OCI-LY3 (cell line): Measurements from ENCODE around the gene ABLIM2.

Source experiments
- H2AFZ ChIP-seq: fragments of 200-600, 300-600 bp; shearing (Covaris generic); 2 replicates; pipeline ENCODE4 v1.6.0; 2014; ENCODE audit warnings: antibody characterized with exemption, low read depth, low read length
- H3K27ac ChIP-seq: fragments of 200-600, 300-600 bp; sonication (generic); 2 replicates; pipeline ENCODE4 v1.5.1; 2014; ENCODE audit warnings: mild to moderate bottlenecking, low read length, moderate library complexity, mixed read lengths
- H3K27me3 ChIP-seq: fragments of 200-600, 300-600 bp; sonication (generic); 2 replicates; pipeline ENCODE4 v1.6.1; 2014; ENCODE audit warnings: low read depth, low read length, mixed read lengths
- H3K36me3 ChIP-seq: fragments of 200-600, 300-600 bp; sonication (generic); replicated peaks from 2 replicates; pipeline ENCODE3; 2014; ENCODE audit warnings: low read depth, low read length, mixed read lengths
- H3K4me1 ChIP-seq: fragments of 300-600, 200-600 bp; sonication (generic); 2 replicates; pipeline ENCODE4 v1.6.1; 2014; ENCODE audit warnings: low read length, mixed read lengths
- H3K4me2 ChIP-seq: fragments of 200-600, 300-600 bp; sonication (generic); 2 replicates; pipeline ENCODE4 v1.6.1; 2014; ENCODE audit warnings: low read length, mixed read lengths
- H3K4me3 ChIP-seq: fragments of 300-600, 200-600 bp; sonication (generic); 2 replicates; pipeline ENCODE4 v1.5.1; 2014; ENCODE audit warnings: antibody characterized with exemption, mild to moderate bottlenecking, low read length, moderate library complexity
- H3K79me2 ChIP-seq: fragments of 300-600, 200-600 bp; shearing (Covaris generic); 2 replicates; pipeline ENCODE4 v1.6.1; 2014; ENCODE audit warnings: mild to moderate bottlenecking, low read length, mixed read lengths
- H3K9ac ChIP-seq: fragments of 300-600, 200-600 bp; shearing (Covaris generic); 2 replicates; pipeline ENCODE4 v1.6.0; 2014; ENCODE audit warnings: mild to moderate bottlenecking, low read length, moderate library complexity
- H3K9me3 ChIP-seq: fragments of 200-600, 300-600 bp; shearing (Covaris generic); 2 replicates; pipeline ENCODE4 v1.6.1; 2014; ENCODE audit warnings: low read length, mixed read lengths; ENCODE audit not compliant: insufficient read depth
- H4K20me1 ChIP-seq: fragments of 200-600, 300-600 bp; sonication (generic); 2 replicates; pipeline ENCODE4 v1.6.1; 2016; ENCODE audit warnings: low read length, mixed read lengths; ENCODE audit not compliant: insufficient read depth
- CTCF ChIP-seq: fragments of 200-600, 300-600 bp; sonication (generic); IDR thresholded peaks from 2 replicates; pipeline ENCODE4 v1.5.1; 2014; ENCODE audit warnings: antibody characterized with exemption, low read length, low read depth
- EZH2phosphoT487 ChIP-seq: fragments of 200-600 bp; shearing (Covaris generic); IDR thresholded peaks from 2 replicates; pipeline ENCODE4 v1.6.1; 2018; ENCODE audit warnings: antibody characterized with exemption, mixed run types, low read depth

ABLIM2 gene

GRCh38 chr4:8153441-8153840 lies 5.2 kb downstream of the ABLIM2 start:
- no peaks in the 10 kb centered on the region for H4K20me1 ChIP-seq
- H3K9me3 ChIP-seq, result no peaks in the 10 kb centered on the region
- H3K4me3 ChIP-seq, result no peak overlapping the region
- H3K27me3 ChIP-seq, result no peaks in the 10 kb centered on the region
- H3K36me3 ChIP-seq, result no peaks in the 10 kb centered on the region
- no peak overlapping the region for H3K27ac ChIP-seq
- no peak overlapping the region for H2AFZ ChIP-seq
- no peak for TF ChIP-seq CTCF
- TF ChIP-seq EZH2phosphoT487, result no peak
- H3K4me1 ChIP-seq, result no peaks in the 10 kb centered on the region
- no peaks in the 10 kb centered on the region for H3K79me2 ChIP-seq
- H3K4me2 ChIP-seq, result no peak overlapping the region
- H3K9ac ChIP-seq, result no peak overlapping the region

DNA sequence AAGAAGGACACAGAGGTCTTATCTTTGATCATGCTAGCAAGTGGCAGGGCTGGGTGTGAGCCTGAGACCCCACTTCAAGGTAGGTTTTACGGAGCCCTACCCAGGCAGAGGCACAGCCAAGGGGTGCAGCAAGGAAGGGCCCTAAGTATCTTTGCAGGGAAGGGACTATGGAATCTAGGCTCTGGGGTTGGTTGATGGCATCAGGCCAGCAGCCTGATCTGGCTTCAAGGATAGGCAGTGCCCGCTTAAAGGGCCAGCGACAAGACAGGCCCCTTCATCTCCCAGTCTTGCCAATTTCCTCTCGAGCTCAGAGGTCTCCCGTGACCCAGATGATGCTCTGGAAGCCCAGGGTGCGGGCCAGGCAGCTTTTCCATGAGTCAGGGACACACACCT lies 5.8 kb downstream of the ABLIM2 start:
- no peaks in the 10 kb centered on the region for H3K27me3 ChIP-seq
- H3K79me2 ChIP-seq, result no peaks in the 10 kb centered on the region
- TF ChIP-seq EZH2phosphoT487 (no peak), CTCF (no peak)
- no peak overlapping the region for H3K27ac ChIP-seq
- no peaks in the 10 kb centered on the region for H3K36me3 ChIP-seq
- H3K4me2 ChIP-seq, result no peak overlapping the region
- no peak overlapping the region for H3K9ac ChIP-seq
- H4K20me1 ChIP-seq, result no peaks in the 10 kb centered on the region
- no peak overlapping the region for H3K4me3 ChIP-seq
- no peaks in the 10 kb centered on the region for H3K9me3 ChIP-seq
- no peak overlapping the region for H2AFZ ChIP-seq
- H3K4me1 ChIP-seq, result no peaks in the 10 kb centered on the region

- no peaks in the 10 kb centered on the region for H3K4me1 ChIP-seq
- no peaks in the 10 kb centered on the region for H3K9me3 ChIP-seq
- no peak overlapping the region for H3K4me3 ChIP-seq
- H2AFZ ChIP-seq, result no peak overlapping the region
- no peak overlapping the region for H3K27ac ChIP-seq
- H3K79me2 ChIP-seq, result no peaks in the 10 kb centered on the region
- H3K27me3 ChIP-seq, result no peaks in the 10 kb centered on the region
- H4K20me1 ChIP-seq, result no peaks in the 10 kb centered on the region
- H3K4me2 ChIP-seq, result no peak overlapping the region
- no peak for TF ChIP-seq CTCF
- no peak for TF ChIP-seq EZH2phosphoT487
- H3K9ac ChIP-seq, result no peak overlapping the region
- H3K36me3 ChIP-seq, result no peaks in the 10 kb centered on the region
These were observed 6.3 kb downstream of the ABLIM2 start for GRCh38 chr4:8152090-8152864.

DNA sequence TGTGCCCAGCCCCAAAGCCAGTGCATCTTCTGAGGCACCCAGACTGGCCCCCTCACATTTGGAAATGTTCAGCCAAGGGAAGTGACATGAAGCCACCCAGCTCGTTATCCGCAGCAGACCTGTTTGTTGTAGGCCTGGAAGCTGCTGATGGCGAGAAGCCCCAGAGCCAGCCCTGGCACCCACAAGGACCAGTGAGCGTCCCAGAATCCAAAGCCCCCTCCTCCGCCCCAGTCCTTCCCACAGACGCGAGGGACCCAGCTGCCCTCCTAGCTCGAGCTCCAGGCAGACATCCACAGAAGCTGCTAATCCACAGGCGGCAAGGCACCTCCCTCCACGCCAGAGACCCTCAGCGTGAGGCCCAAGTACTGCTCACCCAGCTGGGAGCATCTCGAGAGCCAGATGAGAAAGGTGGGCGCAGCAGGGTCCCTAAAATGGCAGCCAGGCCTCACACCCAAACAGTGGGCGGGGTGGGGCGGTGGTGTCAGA lies 7.4 kb downstream of the ABLIM2 start:
- no peaks in the 10 kb centered on the region for H4K20me1 ChIP-seq
- H3K4me1 ChIP-seq, result no peaks in the 10 kb centered on the region
- H3K9me3 ChIP-seq, result no peaks in the 10 kb centered on the region
- no peaks in the 10 kb centered on the region for H3K36me3 ChIP-seq
- no peak overlapping the region for H3K27ac ChIP-seq
- H3K9ac ChIP-seq, result no peak overlapping the region
- no peak overlapping the region for H2AFZ ChIP-seq
- TF ChIP-seq EZH2phosphoT487 (no peak), CTCF (no peak)
- H3K27me3 ChIP-seq, result no peaks in the 10 kb centered on the region
- H3K79me2 ChIP-seq, result no peaks in the 10 kb centered on the region
- H3K4me3 ChIP-seq, result no peak overlapping the region
- no peak overlapping the region for H3K4me2 ChIP-seq
